GM12878 (cell line): ENCODE data around the gene DKKL1. TPM values are rescaled to one million over a fixed set of nuclear protein-coding genes. Genes with fewer than 3 reads are reported as not detected.
A peak's percentile ranks its signal among the peaks of the same experiment; 100 is the strongest.

ENCODE experiments used
- ATAC-seq: fragments of 200-7000 bp; cut with Tn5 transposase; 3 replicates; pipeline ENCODE4 v1.9.1; 2020; ENCODE audit warnings: mild to moderate bottlenecking, moderate library complexity
- BruUV-seq: library from RNA; stranded (reverse); fragments of 400-500 nt; replicated peaks from 2 replicates; lab custom pipeline; 2021; lab: Mats Ljungman, UMichigan
- CTCF ChIA-PET: fragments of 300-600 bp; sonication (Branson Sonifier 250); formaldehyde crosslinking; extraction: SDS; loops from one replicate; lab custom pipeline; 2021; ENCODE audit warnings: inconsistent platforms; lab: Yijun Ruan, JAX
- POLR2A ChIA-PET: fragments of 350-600 bp; formaldehyde crosslinking; extraction: SDS; loops from one replicate; lab custom pipeline; 2021; ENCODE audit warnings: inconsistent platforms; lab: Charles Lee
- RAD21 ChIA-PET: fragments of 300-600 bp; sonication (Branson Sonifier 250); formaldehyde crosslinking; loops from one replicate; lab custom pipeline; 2023; ENCODE audit warnings: antibody characterized with exemption; ENCODE audit not compliant: unreplicated experiment; lab: Charles Lee
- SMC1A ChIA-PET: fragments of 300-600 bp; sonication (Branson Sonifier 250); formaldehyde crosslinking; loops from one replicate; lab custom pipeline; 2023; ENCODE audit not compliant: unreplicated experiment, uncharacterized antibody; lab: Charles Lee
- DNase-seq: peaks from one replicate; pipeline ENCODE4 v3.0.0-alpha.2; 2011; ENCODE audit warnings: low read depth, low spot score
- FAIRE-seq: peaks from 3 replicates; lab custom pipeline; 2011; peaks lifted over from hg19 to GRCh38; lab: Jason Lieb, UNC
- H2AFZ ChIP-seq: 2 replicates; pipeline ENCODE4 v1.6.0; 2011; ENCODE audit warnings: low read depth, low read length, control low read depth; ENCODE audit not compliant: control insufficient read depth
- H3K27ac ChIP-seq: 2 replicates; pipeline ENCODE4 v1.5.1; 2011; ENCODE audit warnings: control low read depth; ENCODE audit not compliant: control insufficient read depth, insufficient read depth
- H3K27me3 ChIP-seq, 2 experiments: replicated peaks in 1 of 2; 2 replicates each; pipeline versions ENCODE4 v1.6.0 to v1.6.1; 2011; ENCODE audit warnings: low read length in 1 of 2; ENCODE audit not compliant: control insufficient read depth in 2 of 2, insufficient read depth in 2 of 2
- H3K36me3 ChIP-seq, 2 experiments: 2 replicates each; pipeline ENCODE4 v1.5.1; 2011; ENCODE audit warnings: low read length in 1 of 2; ENCODE audit not compliant: control insufficient read depth in 2 of 2, insufficient read depth in 2 of 2
- H3K4me1 ChIP-seq: 2 replicates; pipeline ENCODE4 v1.6.1; 2011; ENCODE audit warnings: mild to moderate bottlenecking, low read length, moderate library complexity, mixed read lengths; ENCODE audit not compliant: control insufficient read depth, insufficient read depth
- H3K4me2 ChIP-seq: 2 replicates; pipeline ENCODE4 v1.6.0; 2011; ENCODE audit warnings: control low read depth; ENCODE audit not compliant: control insufficient read depth, insufficient read depth
- H3K4me3 ChIP-seq: fragments of 200-600 bp; sonication (generic); 2 replicates; pipeline ENCODE4 v1.5.1; 2016
- H3K79me2 ChIP-seq: 2 replicates; pipeline ENCODE4 v1.6.0; 2011; ENCODE audit warnings: low read length; ENCODE audit not compliant: control insufficient read depth, insufficient read depth
- H3K9ac ChIP-seq: 2 replicates; pipeline ENCODE4 v1.8.0; 2011; ENCODE audit warnings: low read length, control low read depth, mixed read lengths; ENCODE audit not compliant: control insufficient read depth, insufficient read depth
- H3K9me3 ChIP-seq: replicated peaks from 3 replicates; pipeline ENCODE4 v1.5.1; 2011; ENCODE audit warnings: mild to moderate bottlenecking, low read length; ENCODE audit not compliant: control insufficient read depth, insufficient read depth
- H4K20me1 ChIP-seq: 2 replicates; pipeline ENCODE4 v1.6.0; 2011; ENCODE audit not compliant: control insufficient read depth, insufficient read depth
- CHD1 ChIP-seq: IDR thresholded peaks from 2 replicates; pipeline ENCODE4 v1.6.1; 2012; ENCODE audit warnings: low read depth, low read length, improper control_type of control experiment
- EED ChIP-seq: sonication (generic); IDR thresholded peaks from 2 replicates; pipeline ENCODE4 v1.6.1; 2016; ENCODE audit warnings: antibody characterized with exemption, low read depth
- ETV6 ChIP-seq, 2 experiments: fragments of 450-650 bp in 1 of 2; IDR thresholded peaks in 1 of 2; conservative IDR thresholded peaks in 1 of 2; 2 replicates each; pipeline ENCODE4 v1.6.1; 2014; ENCODE audit warnings: antibody characterized with exemption in 1 of 2, borderline replicate concordance in 1 of 2, low read depth in 1 of 2, mild to moderate bottlenecking in 1 of 2, moderate library complexity in 1 of 2
- NFYB ChIP-seq: IDR thresholded peaks from 2 replicates; pipeline ENCODE4 v1.6.1; 2011; ENCODE audit warnings: low read depth, mild to moderate bottlenecking, low read length, improper control_type of control experiment, moderate library complexity; ENCODE audit not compliant: insufficient read depth
- SPI1 ChIP-seq: IDR thresholded peaks from 2 replicates; pipeline ENCODE4 v1.6.1; 2011; ENCODE audit warnings: low read depth, mild to moderate bottlenecking, low read length, moderate library complexity, borderline replicate concordance; ENCODE audit not compliant: insufficient read depth
- SUZ12 ChIP-seq: fragments of 200-600 bp; sonication (generic); IDR thresholded peaks from one replicate; pipeline ENCODE4 v1.6.1; 2018; ENCODE audit warnings: antibody characterized with exemption, mild to moderate bottlenecking; ENCODE audit not compliant: unreplicated experiment
- WGBS: methylation state at CpG from one replicate; pipeline ENCODE4 v1.1.6; 2016; ENCODE audit warnings: low lambda C conversion rate; ENCODE audit not compliant: insufficient replicate concordance, insufficient coverage; ENCODE audit errors: missing lambda C conversion rate; 5-methylcytosine and 5-hydroxymethylcytosine counted together
- in situ Hi-C: fragments of 300-500 bp; cut with MboI; formaldehyde crosslinking; loops from 9 replicates; pipeline ENCODE4 v1.14.3; 2018; ENCODE audit warnings: mixed read lengths
- intact Hi-C: fragments of 100-400 bp; cut with micrococcal nuclease; formaldehyde crosslinking; loops from one replicate; pipeline ENCODE4 v1.14.2; 2022; ENCODE audit not compliant: unreplicated experiment
- polyA plus RNA-seq, 11 experiments: library from polyadenylated mRNA; depleted of rRNA in 4 of 11; unstranded in 6 of 11; stranded (reverse) in 5 of 11; fragments of >200 nt; fragmentation: Nextera tagmentation in 4 of 11; fragmentation: Illumina TruSeq in 1 of 11; extraction: Ambion mirVana in 4 of 11; extraction: Trizol in 1 of 11; gene quantifications; 1 replicate in 1 of 11; 2 replicates in 10 of 11; pipeline versions ENCODE4 v1.2.1 to v1.2.3, GENCODE V29; 2011 to 2016; ENCODE audit warnings: inconsistent platforms in 2 of 11, missing spikeins in 2 of 11, low read depth in 1 of 11
- total RNA-seq, 4 experiments: library from RNA; depleted of rRNA in 3 of 4; stranded (reverse); fragments of >200 nt in 3 of 4; fragmentation: Illumina TruSeq in 1 of 4; extraction: Trizol in 1 of 4; gene quantifications; 2 replicates each; pipeline versions ENCODE4 v1.2.1 to v1.2.3, GENCODE V29; 2013 to 2021
- TF ChIP-seq, protein P1 (sequence below): fragments of 450-650 bp; IDR thresholded peaks from 2 replicates; pipeline ENCODE4 v1.6.1; 2016; ENCODE audit warnings: mild to moderate bottlenecking
- TF ChIP-seq, protein P2 (sequence below): IDR thresholded peaks from 2 replicates; pipeline ENCODE4 v1.6.1; 2011; ENCODE audit warnings: borderline replicate concordance, low read depth, mild to moderate bottlenecking, moderate library complexity, mixed read lengths, low read length; ENCODE audit not compliant: insufficient read depth; ENCODE audit errors: extremely low read length

Gene DKKL1
- total and polyA plus RNA-seq, 10 of the 15 experiments (the other 5 are each of a cell fraction or from before 2014, with no cell fraction given) = not detected

DNA sequence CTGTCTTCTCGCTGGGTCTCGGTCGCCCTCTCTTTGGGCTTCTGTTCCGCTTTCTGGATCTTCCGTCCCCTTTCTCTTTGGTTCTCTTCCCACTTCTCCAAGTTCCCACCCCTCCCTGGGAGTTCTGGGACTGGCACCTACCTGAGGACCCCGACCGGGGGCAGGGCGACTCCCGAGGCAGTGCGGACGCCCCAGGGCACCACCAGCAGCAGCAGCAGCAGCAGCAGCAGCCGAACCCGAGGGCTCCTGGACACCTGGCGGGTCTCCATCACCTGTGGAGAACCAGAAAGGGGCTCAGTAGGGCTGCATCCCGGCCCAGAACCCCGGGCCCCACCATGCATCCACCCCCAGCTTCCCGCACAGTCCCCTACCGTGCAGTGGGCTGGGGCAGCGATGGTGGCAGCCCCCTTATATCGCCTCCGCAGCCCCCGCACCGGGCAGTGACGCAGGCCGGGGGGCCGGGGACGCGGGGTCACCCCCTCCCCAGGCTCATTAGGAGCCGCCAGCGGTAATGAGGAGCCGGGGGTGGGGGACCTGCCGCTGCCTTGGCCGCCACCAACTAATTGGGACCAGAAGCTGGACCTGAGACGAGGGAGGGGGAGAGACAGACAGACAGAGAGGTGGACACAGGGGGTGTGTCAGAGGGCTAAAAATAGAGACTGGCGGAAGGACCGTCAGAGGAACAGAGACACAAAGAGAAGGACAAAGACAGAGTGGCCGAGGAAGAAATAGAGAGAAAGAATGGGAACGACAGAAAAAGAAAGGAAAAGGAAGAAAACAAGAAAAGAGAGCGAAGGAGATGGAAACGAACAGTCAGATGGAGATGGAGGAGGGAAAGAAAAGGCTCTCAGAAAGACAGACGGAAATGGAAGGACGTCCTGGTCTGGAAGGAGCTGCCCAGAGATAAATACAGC is 59.7 kb downstream of the DKKL1 start, which contains the start of gene PTH2:
TSS of gene PTH2 (minus strand) at position 371 of the 914 bp plus-strand sequence. CDS start at position 269, 102 bp downstream.
- no peak within 1 kb of the TSS for H2AFZ ChIP-seq
- in situ Hi-C loops = no loop called here
- ChIA-PET SMC1A (interaction anchor here (0.8 to 1.7 kb wide), 3 partner anchors 8 to 32 kb away, joined by 3 to 4 read pairs (median 4); no protein-coding TSS in a partner anchor), CTCF (interaction anchor here (0.6 to 0.8 kb wide), 3 partner anchors 32 to 249 kb away, joined by 3 to 5 read pairs (median 3); no protein-coding TSS in a partner anchor), RAD21 (interaction anchor here (1.0 kb wide), 1 partner anchor 8 kb away, joined by 3 read pairs; no protein-coding TSS in a partner anchor), POLR2A (no interaction called here)
- H4K20me1 ChIP-seq = no peaks in the 10 kb centered on the region
- intact Hi-C loops = no loop called here
- H3K27me3 ChIP-seq = peaks cover 23 to 52% of the 10 kb centered on the region in 2 experiments
- no TSS peak for BruUV-seq
- no peak within 1 kb of the TSS for H3K27ac ChIP-seq
- TF ChIP-seq, protein P1, sequence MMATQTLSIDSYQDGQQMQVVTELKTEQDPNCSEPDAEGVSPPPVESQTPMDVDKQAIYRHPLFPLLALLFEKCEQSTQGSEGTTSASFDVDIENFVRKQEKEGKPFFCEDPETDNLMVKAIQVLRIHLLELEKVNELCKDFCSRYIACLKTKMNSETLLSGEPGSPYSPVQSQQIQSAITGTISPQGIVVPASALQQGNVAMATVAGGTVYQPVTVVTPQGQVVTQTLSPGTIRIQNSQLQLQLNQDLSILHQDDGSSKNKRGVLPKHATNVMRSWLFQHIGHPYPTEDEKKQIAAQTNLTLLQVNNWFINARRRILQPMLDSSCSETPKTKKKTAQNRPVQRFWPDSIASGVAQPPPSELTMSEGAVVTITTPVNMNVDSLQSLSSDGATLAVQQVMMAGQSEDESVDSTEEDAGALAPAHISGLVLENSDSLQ = no peak
- TF ChIP-seq NFYB (no peak), SPI1 (peak; percentile 13; the same call in 1 of the 2 replicates), EED (no peak), CHD1 (no peak), SUZ12 (peak; percentile 81), ETV6 (conservative IDR thresholded peaks at IDR 0.05 in 1 of 2, IDR thresholded peaks at IDR 0.05 in 1 of 2; ENCODE audit: borderline replicate concordance in 1 of 2, low read depth in 1 of 2) (no peak)
- TF ChIP-seq, protein P2, sequence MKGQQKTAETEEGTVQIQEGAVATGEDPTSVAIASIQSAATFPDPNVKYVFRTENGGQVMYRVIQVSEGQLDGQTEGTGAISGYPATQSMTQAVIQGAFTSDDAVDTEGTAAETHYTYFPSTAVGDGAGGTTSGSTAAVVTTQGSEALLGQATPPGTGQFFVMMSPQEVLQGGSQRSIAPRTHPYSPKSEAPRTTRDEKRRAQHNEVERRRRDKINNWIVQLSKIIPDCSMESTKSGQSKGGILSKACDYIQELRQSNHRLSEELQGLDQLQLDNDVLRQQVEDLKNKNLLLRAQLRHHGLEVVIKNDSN = no peak
- DNase-seq (no peak), FAIRE-seq (no peak), ATAC-seq (peak; percentile 17; the same call in 1 of the 3 replicates)
- H3K9me3 ChIP-seq = no peaks in the 10 kb centered on the region
- H3K4me1 ChIP-seq = peaks cover 4% of the 10 kb centered on the region
- no peak within 1 kb of the TSS for H3K4me3 ChIP-seq
- H3K9ac ChIP-seq = no peak within 1 kb of the TSS
- no peak within 1 kb of the TSS for H3K4me2 ChIP-seq
- no peaks in the 10 kb centered on the region for H3K36me3 ChIP-seq
- 13% methylated on average over 38 of the region's 42 CpGs for WGBS
- no peaks in the 10 kb centered on the region for H3K79me2 ChIP-seq
